B cell (primary cell): ENCODE data around the gene NRDE2.

ENCODE experiments used
- EZH2 ChIP-seq: IDR thresholded peaks from 2 replicates; pipeline ENCODE4 v1.6.1; 2012; ENCODE audit warnings: borderline replicate concordance, low read depth, mild to moderate bottlenecking, moderate library complexity, low read length; ENCODE audit not compliant: insufficient read depth, poor library complexity, severe bottlenecking
- TF ChIP-seq, protein P1 (sequence below): fragments of 200-600 bp; IDR thresholded peaks from one replicate; pipeline ENCODE4 v1.8.0; 2022; ENCODE audit warnings: antibody characterized with exemption, mild to moderate bottlenecking

DNA sequence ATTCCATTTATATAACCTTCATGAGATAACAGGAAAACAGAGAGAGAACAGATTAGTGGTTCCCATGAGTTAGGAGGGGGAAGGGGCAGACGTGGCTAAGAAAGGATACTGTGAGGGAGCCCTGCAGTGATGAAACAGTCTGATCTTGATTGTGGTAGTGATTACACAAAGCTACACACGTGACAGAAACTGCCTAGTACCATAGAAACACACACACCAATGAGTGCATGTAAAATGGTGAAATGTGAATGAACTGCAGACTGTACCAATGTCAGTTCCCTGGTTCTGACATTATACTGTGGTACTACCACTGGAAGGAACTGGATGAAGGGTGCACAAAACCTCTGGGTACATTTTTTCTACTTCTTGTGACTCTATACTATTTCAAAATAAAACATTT is 36.9 kb downstream of the NRDE2 start:
- TF ChIP-seq EZH2: no peak
- TF ChIP-seq, protein P1, sequence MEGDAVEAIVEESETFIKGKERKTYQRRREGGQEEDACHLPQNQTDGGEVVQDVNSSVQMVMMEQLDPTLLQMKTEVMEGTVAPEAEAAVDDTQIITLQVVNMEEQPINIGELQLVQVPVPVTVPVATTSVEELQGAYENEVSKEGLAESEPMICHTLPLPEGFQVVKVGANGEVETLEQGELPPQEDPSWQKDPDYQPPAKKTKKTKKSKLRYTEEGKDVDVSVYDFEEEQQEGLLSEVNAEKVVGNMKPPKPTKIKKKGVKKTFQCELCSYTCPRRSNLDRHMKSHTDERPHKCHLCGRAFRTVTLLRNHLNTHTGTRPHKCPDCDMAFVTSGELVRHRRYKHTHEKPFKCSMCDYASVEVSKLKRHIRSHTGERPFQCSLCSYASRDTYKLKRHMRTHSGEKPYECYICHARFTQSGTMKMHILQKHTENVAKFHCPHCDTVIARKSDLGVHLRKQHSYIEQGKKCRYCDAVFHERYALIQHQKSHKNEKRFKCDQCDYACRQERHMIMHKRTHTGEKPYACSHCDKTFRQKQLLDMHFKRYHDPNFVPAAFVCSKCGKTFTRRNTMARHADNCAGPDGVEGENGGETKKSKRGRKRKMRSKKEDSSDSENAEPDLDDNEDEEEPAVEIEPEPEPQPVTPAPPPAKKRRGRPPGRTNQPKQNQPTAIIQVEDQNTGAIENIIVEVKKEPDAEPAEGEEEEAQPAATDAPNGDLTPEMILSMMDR: no peak
